Ureter (tissue), 1 donor: Measurements from ENCODE around the gene NCAM2. TPM values are rescaled to one million over a fixed set of nuclear protein-coding genes. Genes with fewer than 3 reads are reported as not detected.

ENCODE experiments used
- DNase-seq: peaks from one replicate; pipeline ENCODE4 v3.0.0-alpha.2; 2020; ENCODE audit warnings: low spot score
- total RNA-seq: library from RNA; stranded (reverse); gene quantifications from one replicate; pipeline ENCODE4 v1.2.4, GENCODE V29; 2023
- donor health status: DM: yes; HTN: yes; CAD: no.

NCAM2 gene
- total RNA-seq, 1 donor from 2014 or later: 3.7 TPM

- no peak for DNase-seq
Observed at GRCh38 chr21:21439761-21440160, 441.6 kb downstream of the NCAM2 start.

DNA sequence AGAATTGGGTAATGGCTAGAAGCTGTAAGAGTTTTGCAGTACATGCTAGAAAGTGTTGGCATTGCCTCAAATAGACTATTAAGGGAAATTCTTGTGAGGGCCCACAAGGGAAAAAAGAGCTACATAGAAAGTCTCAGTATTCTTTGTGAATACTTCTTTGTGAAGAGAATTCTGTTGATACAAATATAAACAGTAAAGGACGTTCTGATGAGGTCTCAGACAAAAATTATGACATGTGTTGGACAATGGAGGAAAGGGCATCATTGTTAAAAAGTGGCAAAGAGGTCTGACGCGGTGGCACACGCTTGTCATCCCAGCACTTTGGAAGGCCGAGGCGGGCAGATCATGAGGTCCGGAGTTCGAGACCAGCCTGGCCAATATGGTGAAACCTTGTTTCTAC is 458.9 kb downstream of the NCAM2 start:
- no peak for DNase-seq

GRCh38 chr21:21458124-21458631 is 460.0 kb downstream of the NCAM2 start:
- no peak for DNase-seq

DNA sequence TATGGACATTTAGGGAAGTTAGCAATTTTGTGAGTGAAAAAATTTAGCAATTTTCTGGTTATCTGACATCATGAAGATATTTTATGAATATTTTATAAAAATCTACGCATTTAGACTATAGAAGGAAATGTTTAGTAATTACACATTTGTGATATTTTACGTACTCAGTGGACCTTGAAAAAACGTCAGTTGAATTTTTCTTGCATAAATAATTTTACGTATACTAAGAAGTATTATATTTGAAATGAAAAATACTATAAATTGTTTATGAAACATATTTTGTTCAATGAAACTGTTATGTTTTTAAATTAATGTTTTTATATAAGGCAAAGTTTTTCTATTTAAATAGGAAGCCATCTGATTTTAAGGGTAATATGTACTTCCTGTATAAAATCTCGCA is 462.8 kb downstream of the NCAM2 start:
- DNase-seq: no peak

DNA sequence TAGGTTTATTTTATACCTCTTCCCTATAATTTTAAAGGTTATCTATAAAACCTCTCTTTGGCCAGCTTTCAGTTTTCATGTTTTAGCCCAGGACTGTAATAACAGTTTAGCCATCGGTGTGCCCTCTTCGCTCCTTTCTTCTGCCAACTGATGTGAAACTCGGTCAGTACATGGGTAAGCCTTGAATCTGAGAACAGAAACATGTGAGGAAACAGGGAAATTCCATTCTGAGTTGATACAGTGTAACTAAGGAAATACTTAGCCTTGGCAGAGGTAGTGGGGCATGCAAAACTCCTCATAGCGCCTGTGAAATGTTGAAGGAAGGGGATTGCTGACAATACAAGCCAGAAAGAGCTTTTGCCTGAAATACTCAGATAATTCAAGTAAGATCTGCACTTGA is 465.2 kb downstream of the NCAM2 start:
- no peak for DNase-seq

DNA sequence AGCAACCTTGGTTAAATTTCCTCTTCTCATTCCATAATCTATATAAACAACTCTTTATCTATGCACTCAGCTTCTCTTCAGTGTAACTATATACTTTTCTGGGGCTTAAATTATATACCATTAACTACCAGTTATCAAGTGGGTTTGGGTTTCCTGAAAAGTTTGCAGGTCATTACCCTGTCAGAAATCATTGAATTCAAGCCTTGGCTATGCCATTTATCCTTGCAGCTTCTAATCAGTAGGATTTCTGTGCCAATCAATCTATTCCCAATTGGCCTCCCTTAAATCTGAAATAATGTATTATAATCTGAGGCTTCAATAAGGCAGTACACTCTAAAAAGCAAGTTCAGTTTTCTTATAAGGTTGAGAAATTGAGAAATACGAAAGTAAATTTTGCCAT is 466.5 kb downstream of the NCAM2 start:
- no peak for DNase-seq

DNA sequence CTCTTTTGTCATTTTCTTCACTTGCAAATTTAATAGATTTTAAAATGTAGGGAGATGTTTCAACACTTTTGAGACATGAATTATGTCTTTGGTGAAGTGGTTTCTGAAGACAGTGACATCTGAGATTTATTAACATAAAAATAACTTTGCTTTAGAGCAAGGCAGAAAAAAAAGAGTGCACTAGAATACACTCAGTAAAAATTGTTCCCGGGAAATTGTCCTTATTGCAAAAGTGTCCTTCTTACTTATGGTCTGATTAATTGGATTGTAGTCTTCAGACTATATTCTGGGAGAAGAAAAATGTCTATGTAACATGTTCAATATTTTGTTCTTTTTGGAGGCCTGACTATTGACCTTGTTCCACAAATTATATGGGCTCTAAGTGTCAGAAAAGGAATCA is 468.5 kb downstream of the NCAM2 start:
- DNase-seq: no peak

DNA sequence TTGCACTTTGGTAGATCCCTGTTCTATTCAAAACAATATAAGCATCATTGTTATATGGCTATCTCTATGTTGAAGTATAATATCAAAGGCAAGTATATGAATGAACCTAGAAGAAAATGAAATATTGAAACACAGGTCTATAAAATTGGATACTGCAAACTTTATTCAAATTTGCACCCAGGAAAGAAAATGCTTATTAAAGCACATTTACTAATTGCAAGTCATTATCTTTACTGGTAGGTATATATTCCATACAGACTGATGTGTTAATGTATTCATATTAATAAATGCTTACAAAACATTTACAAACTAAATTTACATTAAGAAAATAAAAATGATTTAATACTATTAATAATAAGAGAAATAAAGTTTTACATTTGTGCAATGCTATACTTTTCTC is 469.8 kb downstream of the NCAM2 start:
- no peak for DNase-seq

DNA sequence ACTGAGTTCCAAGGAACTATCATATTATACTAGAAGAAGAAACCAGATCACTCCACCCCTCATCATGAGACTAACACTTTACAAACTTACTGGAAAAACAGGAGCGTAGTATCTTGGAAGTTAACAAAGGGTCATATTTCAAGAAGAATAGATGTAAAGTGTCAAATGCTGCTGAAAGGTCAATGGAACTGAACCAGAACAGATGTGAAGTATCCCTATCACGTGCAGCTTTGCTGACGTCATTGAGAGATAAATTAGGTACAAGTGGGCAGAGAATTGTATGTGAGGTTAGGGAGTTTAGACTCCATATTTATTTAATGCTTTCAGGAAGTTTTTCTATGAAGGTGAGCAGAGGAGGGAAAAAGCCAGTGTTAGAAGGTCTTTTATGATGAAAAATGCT is 483.0 kb downstream of the NCAM2 start:
- DNase-seq: no peak

- no peak for DNase-seq
Observed at GRCh38 chr21:21508859-21509258, 510.6 kb downstream of the NCAM2 start.

DNA sequence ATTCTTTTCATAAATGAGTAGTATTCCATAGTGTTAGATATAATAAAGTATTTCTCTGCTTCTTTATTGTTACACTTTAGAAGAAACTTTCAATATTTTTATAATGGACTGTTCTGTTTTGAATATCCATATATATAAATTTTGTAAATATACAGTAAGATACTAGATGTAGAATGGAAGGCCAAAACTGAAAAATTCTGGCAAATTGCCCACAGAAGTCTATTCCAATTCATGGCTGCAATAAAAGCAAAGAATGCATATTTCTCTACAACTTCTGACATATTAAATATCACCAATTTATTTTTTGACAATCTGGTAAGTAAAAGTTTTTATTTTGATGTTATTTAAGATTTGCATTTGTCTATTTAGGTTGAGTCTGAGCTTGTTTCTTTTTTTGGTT is 532.5 kb downstream of the NCAM2 start:
- no peak for DNase-seq

DNA sequence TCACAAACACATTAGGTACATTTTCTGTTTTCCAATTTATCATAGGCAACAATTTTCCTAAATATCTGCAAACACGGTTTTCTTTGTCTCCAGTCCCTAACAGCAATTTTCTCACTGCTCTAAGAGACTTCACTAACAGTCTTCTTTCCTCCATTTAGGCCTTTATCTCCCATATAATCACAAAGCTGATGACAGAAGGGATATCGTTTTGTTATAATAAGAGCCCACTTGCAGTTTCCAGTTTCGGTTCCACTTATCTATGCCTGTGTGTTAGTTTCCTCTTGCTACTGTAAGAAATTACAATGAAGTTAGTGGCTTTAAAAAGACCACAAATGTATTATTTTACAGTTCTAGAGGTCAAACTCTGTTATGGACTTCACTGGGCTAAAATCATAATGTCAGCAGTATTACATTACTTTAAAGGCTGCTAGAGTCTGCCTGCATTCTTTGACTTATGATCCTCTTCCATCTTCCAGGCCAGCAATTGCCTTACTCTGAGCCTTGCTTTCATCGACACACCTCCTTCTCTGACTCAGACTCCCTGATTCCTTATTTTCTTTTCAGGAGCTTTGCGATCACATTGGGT is 549.3 kb downstream of the NCAM2 start:
- DNase-seq: no peak

- DNase-seq: no peak
Observed at GRCh38 chr21:21559285-21560045, 561.3 kb downstream of the NCAM2 start.
